ENCODE data around the gene DPEP3. TPM values are rescaled to one million over a fixed set of nuclear protein-coding genes. Genes with fewer than 3 reads are reported as not detected.
A peak's percentile ranks its signal among the peaks of the same experiment; 100 is the strongest.

The DPEP3 gene
- polyA plus RNA-seq, 3 donors, result 0.20 to 1.8 (median 0.25) TPM

GRCh38 chr16:67986949-67987348, 6.7 kb upstream of the DPEP3 start:
- H3K9me3 Mint-ChIP-seq, result peaks cover 0 to 8% (median 3%) of the 10 kb centered on the region in 7 donors
- Histone ChIP-seq H3K4me2 (replicated peaks; ENCODE audit: extremely low read depth, low read length, poor library complexity, severe bottlenecking) (no peak overlapping the region), H3K9ac (ENCODE audit: insufficient read depth, low read length, poor library complexity, severe bottlenecking) (no peak overlapping the region), H3K4me1 (ENCODE audit: control insufficient read depth in 1 of 2, insufficient read depth in 2 of 2, low read length in 2 of 2) (peaks cover 33 to 39% of the 10 kb centered on the region in 2 donors), H3K4me3 (replicated peaks in 1 of 3; ENCODE audit: low read depth in 2 of 3, low read length in 3 of 3) (no peak overlapping the region), H4K20me1 (ENCODE audit: insufficient read depth, low read length) (peaks cover 26% of the 10 kb centered on the region), H3K36me3 (replicated peaks in 1 of 2; ENCODE audit: control insufficient read depth in 1 of 2, insufficient read depth in 2 of 2, low read length in 2 of 2) (peaks cover 13 to 25% of the 10 kb centered on the region in 2 donors), H2AFZ (ENCODE audit: insufficient read depth, low read depth, low read length, poor library complexity, severe bottlenecking) (no peak overlapping the region), H3K27me3 (ENCODE audit: control insufficient read depth in 2 of 2, insufficient read depth in 2 of 2, low read length in 2 of 2) (no peaks in the 10 kb centered on the region), H3K9me3 (replicated peaks in 1 of 2; ENCODE audit: control insufficient read depth in 1 of 2, insufficient read depth in 1 of 2, low read length in 2 of 2) (no peaks in the 10 kb centered on the region), H3K27ac (ENCODE audit: low read depth in 1 of 2, low read length in 2 of 2) (no peak overlapping the region), H3K79me2 (ENCODE audit: insufficient read depth, low read length) (peaks cover 1% of the 10 kb centered on the region)
- H3K4me1 Mint-ChIP-seq, result peaks cover 54% of the 10 kb centered on the region
- WGBS (ENCODE audit: insufficient coverage), result 83% methylated on average over 2 of the region's 5 CpGs
- TF ChIP-seq CTCF (IDR thresholded peaks at IDR 0.05), result no peak
- H3K36me3 Mint-ChIP-seq, result peaks cover 18 to 22% of the 10 kb centered on the region in 2 donors
- H3K4me3 Mint-ChIP-seq, result no peak overlapping the region
- H3K27me3 Mint-ChIP-seq (ENCODE audit: low read depth in 3 of 3), result peaks cover 0 to 2% (median 0%) of the 10 kb centered on the region in 3 donors
- intact Hi-C loops (cut with micrococcal nuclease), result no loop called here
- peak overlapping the region in 1 of 7 donors; percentile 73 for H3K27ac Mint-ChIP-seq
- no peak for DNase-seq

- TF ChIP-seq CTCF (IDR thresholded peaks at IDR 0.05), result no peak
- no peaks in the 10 kb centered on the region for H3K79me2 ChIP-seq (ENCODE audit: insufficient read depth, low read length)
- H3K4me1 ChIP-seq (ENCODE audit: control insufficient read depth in 1 of 2, insufficient read depth in 2 of 2, low read length in 2 of 2), result peaks cover 24 to 25% of the 10 kb centered on the region in 2 donors
- Mint-ChIP-seq H3K27ac (no peak overlapping the region), H3K9me3 (peaks cover 0 to 8% (median 3%) of the 10 kb centered on the region in 7 donors), H3K36me3 (no peaks in the 10 kb centered on the region), H3K27me3 (ENCODE audit: low read depth in 3 of 3) (peaks cover 0 to 13% (median 0%) of the 10 kb centered on the region in 3 donors), H3K4me1 (peaks cover 30% of the 10 kb centered on the region), H3K4me3 (no peak overlapping the region)
- no peaks in the 10 kb centered on the region for H3K9me3 ChIP-seq (replicated peaks in 1 of 2; ENCODE audit: control insufficient read depth in 1 of 2, insufficient read depth in 1 of 2, low read length in 2 of 2)
- H3K27me3 ChIP-seq (ENCODE audit: control insufficient read depth in 2 of 2, insufficient read depth in 2 of 2, low read length in 2 of 2), result no peaks in the 10 kb centered on the region
- no peak overlapping the region for H3K27ac ChIP-seq (ENCODE audit: low read depth in 1 of 2, low read length in 2 of 2)
- H2AFZ ChIP-seq (ENCODE audit: insufficient read depth, low read depth, low read length, poor library complexity, severe bottlenecking), result no peak overlapping the region
- no peak overlapping the region for H3K9ac ChIP-seq (ENCODE audit: insufficient read depth, low read length, poor library complexity, severe bottlenecking)
- no peaks in the 10 kb centered on the region for H3K36me3 ChIP-seq (replicated peaks in 1 of 2; ENCODE audit: control insufficient read depth in 1 of 2, insufficient read depth in 2 of 2, low read length in 2 of 2)
- H4K20me1 ChIP-seq (ENCODE audit: insufficient read depth, low read length), result no peaks in the 10 kb centered on the region
- H3K4me3 ChIP-seq (replicated peaks in 1 of 3; ENCODE audit: low read depth in 2 of 3, low read length in 3 of 3), result no peak overlapping the region
- DNase-seq, result no peak
- intact Hi-C loops (cut with micrococcal nuclease), result no loop called here
- WGBS (ENCODE audit: insufficient coverage), result 97% methylated on average over 40 of the region's 49 CpGs
- no peak overlapping the region for H3K4me2 ChIP-seq (replicated peaks; ENCODE audit: extremely low read depth, low read length, poor library complexity, severe bottlenecking)
Observed at GRCh38 chr16:67982011-67982696, 1.9 kb upstream of the DPEP3 start.

Data from CD14-positive monocyte (primary cell).